Keratinocyte (primary cell): ENCODE results near the gene UBA52. TPM values are rescaled to one million over a fixed set of nuclear protein-coding genes. Genes with fewer than 3 reads are reported as not detected.

ENCODE experiments used
- DNase-seq: peaks from one replicate; pipeline ENCODE4 v3.0.0-alpha.2; 2011; ENCODE audit warnings: low read depth, missing footprints, low spot score
- FAIRE-seq: peaks from 2 replicates; lab custom pipeline; 2011; peaks lifted over from hg19 to GRCh38; lab: Jason Lieb, UNC
- H2AFZ ChIP-seq: 2 replicates; pipeline ENCODE4 v1.6.0; 2012; ENCODE audit warnings: low read length, control low read depth, inconsistent platforms; ENCODE audit not compliant: control insufficient read depth
- H3K27ac ChIP-seq: 2 replicates; pipeline ENCODE4 v1.5.1; 2011; ENCODE audit warnings: low read length; ENCODE audit not compliant: control insufficient read depth, insufficient read depth
- H3K27me3 ChIP-seq: 3 replicates; pipeline ENCODE4 v1.6.0; 2011; ENCODE audit warnings: low read length; ENCODE audit not compliant: control insufficient read depth, insufficient read depth; ENCODE audit errors: extremely low read depth
- H3K36me3 ChIP-seq, 2 experiments: 2 replicates in 1 of 2; 3 replicates in 1 of 2; pipeline ENCODE4 v1.5.1; 2011; ENCODE audit warnings: low read length in 2 of 2, mild to moderate bottlenecking in 1 of 2; ENCODE audit not compliant: control insufficient read depth in 2 of 2, insufficient read depth in 2 of 2; ENCODE audit errors: extremely low read depth in 1 of 2
- H3K4me1 ChIP-seq: 3 replicates; pipeline ENCODE4 v1.5.1; 2011; ENCODE audit warnings: low read length; ENCODE audit not compliant: control insufficient read depth, insufficient read depth; ENCODE audit errors: extremely low read depth
- H3K4me2 ChIP-seq: 3 replicates; pipeline ENCODE4 v1.6.0; 2011; ENCODE audit warnings: low read depth, low read length; ENCODE audit not compliant: control insufficient read depth, insufficient read depth; ENCODE audit errors: extremely low read depth
- H3K4me3 ChIP-seq, 3 experiments: fragments of 200-600 bp in 1 of 3; sonication (generic) in 1 of 3; 2 replicates in 2 of 3; 3 replicates in 1 of 3; pipeline ENCODE4 v1.5.1; 2011 to 2016; ENCODE audit warnings: low read length in 3 of 3, mild to moderate bottlenecking in 3 of 3, control low read depth in 2 of 3, inconsistent platforms in 1 of 3, low read depth in 1 of 3, mixed read lengths in 1 of 3, mixed run types in 1 of 3, moderate library complexity in 1 of 3; ENCODE audit not compliant: control insufficient read depth in 2 of 3, insufficient read depth in 2 of 3; ENCODE audit errors: extremely low read depth in 1 of 3
- H3K79me2 ChIP-seq: 2 replicates; pipeline ENCODE4 v1.6.0; 2012; ENCODE audit warnings: low read length; ENCODE audit not compliant: control insufficient read depth, insufficient read depth
- H3K9ac ChIP-seq: 3 replicates; pipeline ENCODE4 v1.6.0; 2011; ENCODE audit warnings: low read length; ENCODE audit not compliant: control insufficient read depth, insufficient read depth; ENCODE audit errors: extremely low read depth
- H3K9me1 ChIP-seq: 3 replicates; pipeline ENCODE4 v1.6.0; 2011; ENCODE audit warnings: low read length; ENCODE audit not compliant: control insufficient read depth, insufficient read depth; ENCODE audit errors: extremely low read depth
- H3K9me3 ChIP-seq: 2 replicates; pipeline ENCODE4 v1.5.1; 2012; ENCODE audit warnings: low read depth, low read length; ENCODE audit not compliant: control insufficient read depth
- H4K20me1 ChIP-seq: 3 replicates; pipeline ENCODE4 v1.6.0; 2011; ENCODE audit warnings: low read length; ENCODE audit not compliant: control insufficient read depth, insufficient read depth; ENCODE audit errors: extremely low read depth
- CTCF ChIP-seq, 3 experiments: IDR thresholded peaks in 1 of 3; conservative IDR thresholded peaks in 1 of 3; optimal IDR thresholded peaks in 1 of 3; 2 replicates in 2 of 3; 3 replicates in 1 of 3; pipeline versions ENCODE3 to v1.5.1; 2011; ENCODE audit warnings: low read length in 3 of 3, mild to moderate bottlenecking in 3 of 3, moderate library complexity in 2 of 3, control low read depth in 1 of 3, inconsistent platforms in 1 of 3; ENCODE audit not compliant: insufficient read depth in 2 of 3; ENCODE audit errors: extremely low read depth in 1 of 3
- EZH2 ChIP-seq: IDR thresholded peaks from one replicate; pipeline ENCODE4 v1.6.1; 2012; ENCODE audit warnings: inconsistent platforms, mild to moderate bottlenecking, low read length, moderate library complexity
- dilution Hi-C: fragments of 300-500 bp; cut with MboI; formaldehyde crosslinking; loops from one replicate; pipeline ENCODE4 v1.7.0; 2020; ENCODE audit warnings: low sequenced_read_pairs; ENCODE audit not compliant: extremely low pct_ligation_motif_present
- polyA plus RNA-seq, 5 experiments: library from polyadenylated mRNA; depleted of rRNA in 3 of 5; stranded (reverse) in 3 of 5; stranded (forward) in 1 of 5; unstranded in 1 of 5; fragments of >200 nt; gene quantifications; 1 replicate in 1 of 5; 2 replicates in 3 of 5; 3 replicates in 1 of 5; pipeline versions ENCODE4 v1.2.1 to v1.2.3, GENCODE V29; 2011 to 2012; ENCODE audit warnings: missing spikeins in 2 of 5, low read depth in 1 of 5, low replicate concordance in 1 of 5

Gene UBA52
- polyA plus RNA-seq, 1 donor (not counting 4 experiments of a cell fraction or from before 2014, with no cell fraction given) = 1,376 TPM

GRCh38 chr19:18618236-18618635 is 46.6 kb downstream of the UBA52 start:
- H3K79me2 ChIP-seq = no peaks in the 10 kb centered on the region
- TF ChIP-seq EZH2 (no peak), CTCF (optimal IDR thresholded peaks at IDR 0.05 in 1 of 3, IDR thresholded peaks at IDR 0.05 in 1 of 3, conservative IDR thresholded peaks at IDR 0.05 in 1 of 3; ENCODE audit: extremely low read depth in 1 of 3, insufficient read depth in 2 of 3, low read length in 3 of 3) (no peak)
- no peaks in the 10 kb centered on the region for H3K4me1 ChIP-seq
- no peaks in the 10 kb centered on the region for H3K9me1 ChIP-seq
- no peak for FAIRE-seq
- no peaks in the 10 kb centered on the region for H3K9me3 ChIP-seq
- no peaks in the 10 kb centered on the region for H4K20me1 ChIP-seq
- H3K4me2 ChIP-seq = no peak overlapping the region
- H3K4me3 ChIP-seq = no peak overlapping the region
- no peak for DNase-seq
- dilution Hi-C loops = no loop called here
- no peak overlapping the region for H3K9ac ChIP-seq
- H3K27ac ChIP-seq = no peak overlapping the region
- H2AFZ ChIP-seq = no peak overlapping the region
- peaks cover 15% of the 10 kb centered on the region for H3K27me3 ChIP-seq
- no peaks in the 10 kb centered on the region for H3K36me3 ChIP-seq

DNA sequence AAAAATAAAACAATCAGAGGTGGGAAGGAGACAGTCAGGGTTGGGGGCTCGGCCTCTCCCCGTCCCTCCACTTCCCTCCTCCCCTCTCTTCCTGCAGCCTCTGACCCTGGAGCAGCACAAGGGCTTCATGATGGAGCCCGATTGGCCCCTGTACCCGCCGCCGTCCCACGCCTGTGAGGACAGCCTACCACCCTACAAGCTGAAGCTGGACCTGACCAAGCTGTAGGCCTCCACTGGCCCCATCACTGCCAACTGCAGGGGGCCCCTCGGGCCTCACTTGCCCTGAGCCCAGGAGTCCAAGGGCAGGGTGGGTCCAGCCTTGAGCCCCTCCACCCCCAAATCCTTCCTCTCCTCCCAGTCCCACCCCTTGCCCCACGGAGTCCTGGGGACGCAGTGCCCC is 48.7 kb downstream of the UBA52 start:
- no peaks in the 10 kb centered on the region for H3K79me2 ChIP-seq
- TF ChIP-seq EZH2 (no peak), CTCF (optimal IDR thresholded peaks at IDR 0.05 in 1 of 3, IDR thresholded peaks at IDR 0.05 in 1 of 3, conservative IDR thresholded peaks at IDR 0.05 in 1 of 3; ENCODE audit: extremely low read depth in 1 of 3, insufficient read depth in 2 of 3, low read length in 3 of 3) (no peak)
- no peaks in the 10 kb centered on the region for H4K20me1 ChIP-seq
- H2AFZ ChIP-seq = no peak overlapping the region
- no peak overlapping the region for H3K9ac ChIP-seq
- FAIRE-seq (no peak), DNase-seq (no peak)
- H3K4me1 ChIP-seq = no peaks in the 10 kb centered on the region
- H3K4me2 ChIP-seq = no peak overlapping the region
- no peak overlapping the region for H3K27ac ChIP-seq
- no peaks in the 10 kb centered on the region for H3K36me3 ChIP-seq
- H3K27me3 ChIP-seq = no peaks in the 10 kb centered on the region
- no peak overlapping the region for H3K4me3 ChIP-seq
- H3K9me3 ChIP-seq = no peaks in the 10 kb centered on the region
- dilution Hi-C loops = no loop called here
- H3K9me1 ChIP-seq = no peaks in the 10 kb centered on the region
